Kidney glomerular epithelial cell (primary cell): ENCODE measurements around the gene GBE1.
A peak's percentile ranks its signal among the peaks of the same experiment; 100 is the strongest.
"Not testable (repeated sequence)": the region's sequence is repeated elsewhere in the genome, so short reads cannot be mapped to it uniquely, and the experiment has no call there.

ENCODE experiments used
- DNase-seq: peaks from one replicate; lab custom pipeline; 2025; lab: John Stamatoyannopoulos, UW

The GBE1 gene

GRCh38 chr3:81531263-81531662 lies 230.2 kb downstream of the GBE1 start:
- DNase-seq, result no peak

GRCh38 chr3:81530180-81530939 lies 231.1 kb downstream of the GBE1 start:
- DNase-seq, result no peak

- DNase-seq, result peak; percentile 14
Measured at GRCh38 chr3:81521855-81522254, 239.6 kb downstream of the GBE1 start.

GRCh38 chr3:81518945-81519344 lies 242.5 kb downstream of the GBE1 start:
- no peak for DNase-seq

- no peak for DNase-seq
Measured at GRCh38 chr3:81516042-81516441, 245.4 kb downstream of the GBE1 start.

- no peak for DNase-seq
Measured at GRCh38 chr3:81513591-81513990, 247.9 kb downstream of the GBE1 start.

GRCh38 chr3:81503026-81503425 lies 258.4 kb downstream of the GBE1 start:
- no peak for DNase-seq

- no peak for DNase-seq
Measured at GRCh38 chr3:81502236-81502635, 259.2 kb downstream of the GBE1 start.

GRCh38 chr3:81500039-81500438 lies 261.4 kb downstream of the GBE1 start:
- DNase-seq, result no peak

- DNase-seq, result no peak
Measured at GRCh38 chr3:81497572-81498251, 263.7 kb downstream of the GBE1 start.

GRCh38 chr3:81496407-81497104 lies 264.9 kb downstream of the GBE1 start:
- DNase-seq, result no peak

GRCh38 chr3:81492471-81492870 lies 269.0 kb downstream of the GBE1 start:
- DNase-seq, result not testable (repeated sequence)

- DNase-seq, result no peak
Measured at GRCh38 chr3:81492040-81492439, 269.4 kb downstream of the GBE1 start.

- peak; percentile 65 for DNase-seq
Measured at GRCh38 chr3:81490541-81491288, 270.7 kb downstream of the GBE1 start.

- peak; percentile 35 for DNase-seq
Measured at GRCh38 chr3:81485444-81485865, 276.0 kb downstream of the GBE1 start.

- no peak for DNase-seq
Measured at GRCh38 chr3:81484520-81484919, 276.9 kb downstream of the GBE1 start.

GRCh38 chr3:81483046-81483445 lies 278.4 kb downstream of the GBE1 start:
- no peak for DNase-seq

GRCh38 chr3:81477740-81478139 lies 283.7 kb downstream of the GBE1 start:
- DNase-seq, result no peak

- no peak for DNase-seq
Measured at GRCh38 chr3:81476692-81477091, 284.8 kb downstream of the GBE1 start.

GRCh38 chr3:81472600-81473362 lies 288.7 kb downstream of the GBE1 start:
- no peak for DNase-seq

GRCh38 chr3:81470524-81471278 lies 290.7 kb downstream of the GBE1 start:
- peak; percentile 54 for DNase-seq
